Caco-2 (cell line): ENCODE results near the gene HIVEP3. TPM values are rescaled to one million over a fixed set of nuclear protein-coding genes. Genes with fewer than 3 reads are reported as not detected.

Experiments used
- BruUV-seq: library from RNA; stranded (reverse); fragments of 400-500 nt; replicated peaks from 2 replicates; lab custom pipeline; 2021; lab: Mats Ljungman, UMichigan
- CTCF ChIA-PET: fragments of 300-600 bp; sonication (Branson Sonifier 250); formaldehyde crosslinking; loops from one replicate; lab custom pipeline; 2022; ENCODE audit warnings: antibody characterized with exemption; lab: Charles Lee
- POLR2A ChIA-PET: fragments of 300-600 bp; sonication (Branson Sonifier 250); formaldehyde crosslinking; loops from one replicate; lab custom pipeline; 2022; ENCODE audit warnings: antibody characterized with exemption; lab: Charles Lee
- DNase-seq, 2 experiments: peaks; one replicate each; pipeline versions ENCODE4 v3.0.0 to v3.0.0-alpha.2; 2020 to 2022
- H3K27me3 ChIP-seq: replicated peaks from 2 replicates; pipeline ENCODE4 v1.6.0; 2011; ENCODE audit warnings: low read length; ENCODE audit not compliant: control insufficient read depth, insufficient read depth
- H3K36me3 ChIP-seq: 2 replicates; pipeline ENCODE4 v1.5.1; 2011; ENCODE audit warnings: low read length; ENCODE audit not compliant: control insufficient read depth, insufficient read depth
- H3K4me1 ChIP-seq: fragments of 250-450 bp; sonication (Bioruptor Pico); 2 replicates; pipeline ENCODE4 v1.5.1; 2020; ENCODE audit warnings: mild to moderate bottlenecking
- H3K4me3 ChIP-seq: 2 replicates; pipeline ENCODE4 v1.5.1; 2011; ENCODE audit warnings: low read depth, mild to moderate bottlenecking, control low read depth, low read length
- H3K9me3 ChIP-seq: fragments of 250-450 bp; sonication (Bioruptor Pico); 2 replicates; pipeline ENCODE4 v1.5.1; 2020; ENCODE audit warnings: mild to moderate bottlenecking, moderate library complexity
- H3K27ac Mint-ChIP-seq: one replicate; pipeline ENCODE4 v1.8.0; 2022; ENCODE audit warnings: mixed read lengths; ENCODE audit not compliant: unreplicated experiment
- H3K27me3 Mint-ChIP-seq: one replicate; pipeline ENCODE4 v1.8.0; 2022; ENCODE audit warnings: mixed read lengths; ENCODE audit not compliant: insufficient read depth, unreplicated experiment
- H3K36me3 Mint-ChIP-seq: one replicate; pipeline ENCODE4 v1.8.0; 2022; ENCODE audit warnings: mild to moderate bottlenecking, mixed read lengths; ENCODE audit not compliant: insufficient read depth, unreplicated experiment
- H3K4me1 Mint-ChIP-seq: one replicate; pipeline ENCODE4 v1.8.0; 2022; ENCODE audit warnings: low read depth, mixed read lengths; ENCODE audit not compliant: unreplicated experiment
- H3K4me3 Mint-ChIP-seq: one replicate; pipeline ENCODE4 v1.8.0; 2022; ENCODE audit warnings: mild to moderate bottlenecking, moderate library complexity, mixed read lengths; ENCODE audit not compliant: unreplicated experiment
- H3K9me3 Mint-ChIP-seq: one replicate; pipeline ENCODE4 v1.8.0; 2022; ENCODE audit warnings: mixed read lengths; ENCODE audit not compliant: unreplicated experiment
- CTCF ChIP-seq, 2 experiments: fragments of 200-600 bp in 1 of 2; IDR thresholded peaks; 1 replicate in 1 of 2; 2 replicates in 1 of 2; pipeline versions ENCODE4 v1.5.1 to v1.8.0; 2011 to 2022; ENCODE audit warnings: antibody characterized with exemption in 1 of 2, control low read depth in 1 of 2, inconsistent platforms in 1 of 2, low read depth in 1 of 2, low read length in 1 of 2, mild to moderate bottlenecking in 1 of 2, moderate library complexity in 1 of 2; ENCODE audit not compliant: insufficient read depth in 1 of 2, severe bottlenecking in 1 of 2, unreplicated experiment in 1 of 2
- intact Hi-C: fragments of 100-400 bp; cut with micrococcal nuclease; formaldehyde crosslinking; loops from one replicate; pipeline ENCODE4 v1.10.0; 2022; ENCODE audit not compliant: unreplicated experiment
- total RNA-seq: library from RNA; stranded (reverse); gene quantifications from 2 replicates; pipeline ENCODE4 v1.2.3, GENCODE V29; 2022

HIVEP3 gene
- total RNA-seq, 1 experiment from 2014 or later: 0.25 TPM

- Histone ChIP-seq H3K27me3 (no peaks in the 10 kb centered on the region), H3K36me3 (no peaks in the 10 kb centered on the region), H3K4me3 (no peak overlapping the region), H3K4me1 (peaks cover 30% of the 10 kb centered on the region), H3K9me3 (no peaks in the 10 kb centered on the region)
- Mint-ChIP-seq H3K4me3 (no peak overlapping the region), H3K27ac (no peak overlapping the region), H3K9me3 (no peaks in the 10 kb centered on the region), H3K27me3 (no peaks in the 10 kb centered on the region), H3K4me1 (peaks cover 17% of the 10 kb centered on the region), H3K36me3 (peaks cover 4% of the 10 kb centered on the region)
- DNase-seq: no peak
- intact Hi-C loops: no loop called here
- ChIA-PET POLR2A (no interaction called here), CTCF (interaction anchor here (1.2 kb wide), 1 partner anchor 10 kb away, joined by 5 read pairs; no protein-coding TSS in a partner anchor)
- BruUV-seq: no TSS peak
- TF ChIP-seq CTCF (IDR thresholded peaks at IDR 0.05; ENCODE audit: insufficient read depth in 1 of 2, low read depth in 1 of 2, low read length in 1 of 2, severe bottlenecking in 1 of 2, unreplicated experiment in 1 of 2): no peak
Observed at GRCh38 chr1:41482001-41482765, 436.5 kb downstream of the HIVEP3 start.

DNA sequence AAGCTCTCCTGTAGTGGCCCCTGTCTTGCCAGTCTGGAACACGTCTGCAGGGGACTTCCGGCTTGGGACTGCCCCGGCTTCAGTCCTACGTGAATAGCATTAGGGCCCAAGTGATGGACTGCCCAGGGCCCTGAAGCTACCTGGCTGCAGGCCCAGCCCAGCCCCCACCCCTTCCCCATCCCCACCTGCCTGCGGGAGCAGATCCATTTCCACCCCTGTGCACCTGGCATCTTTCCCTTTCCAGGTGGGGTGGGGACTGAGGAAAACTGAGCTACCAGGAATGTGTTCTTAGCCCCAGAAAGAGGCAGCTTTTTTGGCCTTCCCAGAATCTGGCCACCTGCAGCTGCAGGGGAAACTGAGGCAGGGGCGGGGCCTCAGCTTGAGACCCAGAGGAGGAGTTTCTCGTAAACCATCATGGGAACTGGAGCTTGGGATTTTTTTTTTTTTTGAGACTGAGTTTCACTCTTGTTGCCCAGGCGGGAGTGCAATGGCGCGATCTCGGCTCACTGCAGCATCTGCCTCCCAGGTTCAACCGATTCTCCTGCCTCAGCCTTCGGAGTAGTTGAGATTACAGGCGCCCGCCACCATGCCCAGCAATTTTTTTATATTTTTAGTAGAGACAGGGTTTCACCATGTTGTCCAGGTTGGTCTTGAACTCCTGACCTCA, 437.5 kb downstream of the HIVEP3 start:
- intact Hi-C loops: no loop called here
- Histone ChIP-seq H3K4me3 (no peak overlapping the region), H3K9me3 (no peaks in the 10 kb centered on the region), H3K27me3 (no peaks in the 10 kb centered on the region), H3K4me1 (peaks cover 29% of the 10 kb centered on the region), H3K36me3 (no peaks in the 10 kb centered on the region)
- DNase-seq: no peak
- H3K9me3 Mint-ChIP-seq: no peaks in the 10 kb centered on the region
- peaks cover 10% of the 10 kb centered on the region for H3K4me1 Mint-ChIP-seq
- ChIA-PET CTCF (no interaction called here), POLR2A (no interaction called here)
- no peak overlapping the region for H3K4me3 Mint-ChIP-seq
- no peaks in the 10 kb centered on the region for H3K36me3 Mint-ChIP-seq
- no peak for TF ChIP-seq CTCF (IDR thresholded peaks at IDR 0.05; ENCODE audit: insufficient read depth in 1 of 2, low read depth in 1 of 2, low read length in 1 of 2, severe bottlenecking in 1 of 2, unreplicated experiment in 1 of 2)
- H3K27me3 Mint-ChIP-seq: no peaks in the 10 kb centered on the region
- BruUV-seq: no TSS peak
- no peak overlapping the region for H3K27ac Mint-ChIP-seq

DNA sequence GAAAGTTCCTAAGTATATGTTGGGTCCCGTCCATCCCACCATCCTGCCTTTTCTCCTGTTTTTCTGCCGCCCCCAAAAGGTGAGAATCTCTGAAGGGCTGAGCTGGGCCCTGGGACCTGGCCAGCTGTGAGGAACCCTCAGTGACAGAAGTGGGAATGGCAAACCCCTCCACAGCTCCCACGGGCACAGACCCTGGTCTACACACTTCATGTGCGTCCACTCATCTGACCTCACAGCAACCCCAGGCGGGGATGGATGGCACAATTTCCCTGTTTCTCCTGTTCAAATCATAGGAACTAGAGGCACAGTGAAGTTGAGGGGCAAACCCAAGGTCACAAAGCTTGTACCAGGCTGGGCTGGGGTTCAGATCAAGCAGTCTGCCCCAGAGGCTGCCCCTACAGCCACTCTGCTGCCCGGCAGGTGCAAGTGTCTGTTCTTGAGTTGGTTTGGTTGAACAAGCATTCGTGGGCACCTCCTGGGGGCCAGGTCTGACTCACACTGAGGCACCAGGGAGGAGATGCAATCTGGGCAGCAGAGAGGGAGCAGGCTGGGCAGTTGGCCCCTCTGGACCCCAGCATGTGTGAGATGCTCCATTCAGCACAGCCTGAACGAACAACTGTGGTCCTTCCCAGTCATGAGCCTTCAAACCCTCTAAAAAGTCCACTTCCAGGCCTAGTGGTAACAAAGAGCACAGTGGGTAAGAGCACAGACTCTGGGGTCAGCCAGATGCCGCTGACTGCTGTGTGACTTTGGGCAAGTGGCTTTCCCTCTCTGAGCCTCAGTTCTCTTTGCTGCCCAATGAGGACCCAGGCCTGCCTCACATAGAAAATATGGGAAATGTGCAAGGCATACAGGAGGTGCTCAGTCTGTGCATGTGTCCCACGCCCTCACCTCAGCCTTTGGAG, 438.3 kb downstream of the HIVEP3 start:
- DNase-seq: no peak
- Mint-ChIP-seq H3K27ac (no peak overlapping the region), H3K36me3 (no peaks in the 10 kb centered on the region), H3K27me3 (no peaks in the 10 kb centered on the region), H3K4me3 (no peak overlapping the region), H3K4me1 (peaks cover 6% of the 10 kb centered on the region), H3K9me3 (no peaks in the 10 kb centered on the region)
- ChIA-PET CTCF (no interaction called here), POLR2A (no interaction called here)
- BruUV-seq: no TSS peak
- H3K9me3 ChIP-seq: no peaks in the 10 kb centered on the region
- no peaks in the 10 kb centered on the region for H3K36me3 ChIP-seq
- intact Hi-C loops: no loop called here
- no peak for TF ChIP-seq CTCF (IDR thresholded peaks at IDR 0.05; ENCODE audit: insufficient read depth in 1 of 2, low read depth in 1 of 2, low read length in 1 of 2, severe bottlenecking in 1 of 2, unreplicated experiment in 1 of 2)
- H3K4me3 ChIP-seq: no peak overlapping the region
- no peaks in the 10 kb centered on the region for H3K27me3 ChIP-seq
- peaks cover 22% of the 10 kb centered on the region for H3K4me1 ChIP-seq
